GM12872 (cell line): ENCODE measurements around the gene PSMB11.

ENCODE experiments used
- CTCF ChIP-seq: IDR thresholded peaks from 3 replicates; pipeline ENCODE4 v1.5.1; 2011; ENCODE audit warnings: low read depth, mild to moderate bottlenecking, low read length, moderate library complexity; ENCODE audit not compliant: insufficient read depth

The PSMB11 gene

GRCh38 chr14:23093104-23093503 is 51.1 kb downstream of the PSMB11 start:
- no peak for TF ChIP-seq CTCF

- TF ChIP-seq CTCF: no peak
Measured at GRCh38 chr14:23093526-23093925, 51.5 kb downstream of the PSMB11 start.
